Measurements from ENCODE around the gene LTA.
A peak's percentile ranks its signal among the peaks of the same experiment; 100 is the strongest.

The LTA gene

DNA sequence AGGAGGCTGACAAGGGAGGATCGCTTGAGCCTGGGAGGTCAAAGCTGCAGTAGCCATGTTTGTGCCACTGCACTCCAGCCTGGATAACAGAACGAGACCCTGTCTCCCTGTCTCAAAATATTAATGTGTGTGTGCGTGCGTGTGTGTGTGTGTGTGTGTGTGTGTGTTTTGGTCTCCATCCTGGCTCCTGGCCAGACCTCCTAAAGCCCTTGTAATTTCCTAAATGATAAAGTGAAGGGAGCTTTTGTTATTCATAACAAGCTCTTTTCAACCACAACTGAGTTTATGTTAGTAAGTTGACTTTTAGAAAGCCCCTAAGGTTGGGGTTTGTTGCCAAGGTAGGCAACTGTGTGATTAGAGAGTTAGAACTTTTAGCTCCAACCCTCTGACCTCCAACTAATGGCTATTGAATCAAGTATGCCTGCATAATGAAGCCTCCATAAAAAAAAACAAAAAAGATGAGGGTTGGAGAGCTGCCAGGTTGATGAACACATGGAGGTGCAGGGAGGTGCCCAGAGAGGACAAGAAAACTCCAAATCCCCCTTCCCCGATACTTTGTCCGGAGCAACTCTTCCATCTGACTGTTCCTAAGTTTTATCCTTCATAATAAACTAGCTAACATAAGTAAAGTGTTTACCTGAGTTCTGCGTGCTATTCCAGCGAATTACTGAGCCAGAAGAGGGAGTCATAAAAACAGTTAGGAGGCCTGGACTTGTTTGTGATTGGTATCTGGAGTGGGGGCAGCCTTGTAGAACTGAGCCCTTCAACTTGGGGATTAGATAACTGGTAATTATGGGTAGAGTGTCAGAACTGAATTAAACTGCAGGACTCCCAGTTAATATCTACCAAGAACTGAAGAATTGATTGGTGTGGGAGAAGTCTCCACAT is 37.7 kb downstream of the LTA start:
- H3K4me3 ChIP-seq (replicated peaks; ENCODE audit: low read depth, low read length): no peak overlapping the region
- DNase-seq (ENCODE audit: low read depth): peak; percentile 39
- TF ChIP-seq, protein P1, sequence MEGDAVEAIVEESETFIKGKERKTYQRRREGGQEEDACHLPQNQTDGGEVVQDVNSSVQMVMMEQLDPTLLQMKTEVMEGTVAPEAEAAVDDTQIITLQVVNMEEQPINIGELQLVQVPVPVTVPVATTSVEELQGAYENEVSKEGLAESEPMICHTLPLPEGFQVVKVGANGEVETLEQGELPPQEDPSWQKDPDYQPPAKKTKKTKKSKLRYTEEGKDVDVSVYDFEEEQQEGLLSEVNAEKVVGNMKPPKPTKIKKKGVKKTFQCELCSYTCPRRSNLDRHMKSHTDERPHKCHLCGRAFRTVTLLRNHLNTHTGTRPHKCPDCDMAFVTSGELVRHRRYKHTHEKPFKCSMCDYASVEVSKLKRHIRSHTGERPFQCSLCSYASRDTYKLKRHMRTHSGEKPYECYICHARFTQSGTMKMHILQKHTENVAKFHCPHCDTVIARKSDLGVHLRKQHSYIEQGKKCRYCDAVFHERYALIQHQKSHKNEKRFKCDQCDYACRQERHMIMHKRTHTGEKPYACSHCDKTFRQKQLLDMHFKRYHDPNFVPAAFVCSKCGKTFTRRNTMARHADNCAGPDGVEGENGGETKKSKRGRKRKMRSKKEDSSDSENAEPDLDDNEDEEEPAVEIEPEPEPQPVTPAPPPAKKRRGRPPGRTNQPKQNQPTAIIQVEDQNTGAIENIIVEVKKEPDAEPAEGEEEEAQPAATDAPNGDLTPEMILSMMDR (IDR thresholded peaks at IDR 0.05; ENCODE audit: low read length, missing control alignments): no peak

DNA sequence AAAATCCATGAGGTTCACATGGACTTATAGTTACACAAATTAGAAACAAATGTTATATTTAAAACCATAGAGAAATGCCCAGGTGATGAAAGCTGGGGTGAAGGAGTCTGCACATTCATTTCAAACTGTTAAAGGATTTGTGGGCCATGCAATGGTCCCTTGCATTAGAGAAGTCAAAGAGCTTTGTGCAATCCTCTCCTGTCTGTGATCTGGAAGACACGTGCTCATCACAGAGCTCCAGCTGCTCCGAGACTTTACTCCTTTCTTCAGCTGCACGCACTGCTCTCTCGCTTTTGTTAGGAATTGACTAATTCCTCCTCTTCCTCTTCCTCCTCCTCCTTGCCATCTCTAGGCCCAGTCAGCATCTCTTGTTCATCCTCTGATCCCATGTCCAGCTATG is 38.9 kb downstream of the LTA start:
- TF ChIP-seq, protein P1 (IDR thresholded peaks at IDR 0.05; ENCODE audit: low read length, missing control alignments): no peak
- DNase-seq (ENCODE audit: low read depth): no peak
- no peak overlapping the region for H3K4me3 ChIP-seq (replicated peaks; ENCODE audit: low read depth, low read length)

DNA sequence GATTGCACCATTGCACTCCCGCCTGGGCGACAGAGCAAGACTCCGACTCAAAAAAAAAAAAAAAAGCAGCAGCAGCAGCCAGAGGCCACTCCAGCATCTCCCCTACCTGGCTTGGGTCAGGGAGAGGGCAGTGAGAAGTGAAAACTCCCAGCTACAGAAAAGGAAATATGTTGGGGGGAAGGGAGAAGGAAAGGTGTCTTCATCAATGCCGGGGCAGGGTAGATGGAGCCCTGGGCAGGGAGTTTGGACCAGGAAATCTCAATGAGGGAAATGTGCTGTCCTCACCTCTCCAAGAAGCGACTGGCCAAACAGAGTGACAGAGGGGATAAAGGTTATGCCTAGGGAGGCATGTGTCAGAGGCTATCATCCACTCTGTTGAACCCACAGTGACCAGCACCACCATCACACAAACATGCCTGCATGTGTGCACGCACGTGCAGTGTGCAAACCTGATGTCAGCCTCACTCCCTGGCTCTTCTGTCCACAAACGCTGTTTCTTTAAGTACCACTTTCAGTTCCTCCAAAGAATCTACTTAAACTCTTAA is 42.1 kb downstream of the LTA start:
- no peak overlapping the region for H3K4me3 ChIP-seq (replicated peaks; ENCODE audit: low read depth, low read length)
- no peak for DNase-seq (ENCODE audit: low read depth)
- TF ChIP-seq, protein P1 (IDR thresholded peaks at IDR 0.05; ENCODE audit: low read length, missing control alignments): no peak

DNA sequence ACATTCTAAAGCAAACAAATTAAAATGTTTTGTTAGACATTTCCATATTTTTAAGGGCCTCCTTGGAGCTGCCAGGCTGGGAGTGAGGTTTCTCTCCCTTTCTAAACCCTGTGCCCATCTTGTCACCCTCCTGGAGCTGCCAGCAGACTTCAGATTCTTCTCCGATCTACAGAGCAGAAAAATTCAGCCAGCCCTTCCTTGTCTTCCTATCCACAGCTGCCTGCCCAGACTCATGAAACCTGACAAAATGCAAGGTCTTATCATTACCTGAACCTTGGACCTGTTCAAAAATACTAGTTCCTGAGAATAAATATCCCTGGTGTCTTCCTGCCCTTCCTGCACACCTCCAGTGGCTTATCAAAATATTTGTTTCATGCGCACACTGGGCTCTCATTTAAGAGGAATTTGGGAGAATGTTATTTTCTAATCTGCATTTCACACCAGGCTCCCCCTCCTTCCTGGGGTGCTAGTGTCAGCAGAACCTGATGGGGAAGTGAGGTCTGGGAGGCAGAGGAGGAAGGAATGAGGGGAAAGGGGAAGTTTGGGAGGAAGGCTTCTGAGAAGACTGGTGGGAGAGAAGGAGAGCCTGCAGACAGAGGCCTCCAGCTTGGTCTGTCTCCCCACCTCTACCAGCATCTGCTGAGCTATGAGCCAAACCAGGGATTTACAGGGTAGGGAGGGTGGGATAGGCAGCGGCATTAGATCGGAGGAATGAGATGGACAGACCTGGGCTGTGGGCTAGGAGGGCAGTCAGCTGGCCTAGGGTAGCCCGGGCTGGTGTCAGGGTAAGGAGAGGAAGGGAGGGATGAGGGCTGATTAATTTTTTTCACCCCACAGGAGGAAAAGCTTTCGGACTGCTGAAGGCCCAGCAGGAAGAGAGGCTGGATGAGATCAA is 42.8 kb downstream of the LTA start, which contains the start of gene AIF1:
AIF1 (plus strand) TSS at position 551 of the 895 bp plus-strand sequence; CDS start at position 647, 96 bp downstream.
- no peak within 1 kb of the TSS for H3K4me3 ChIP-seq (replicated peaks; ENCODE audit: low read depth, low read length)
- DNase-seq (ENCODE audit: low read depth): no peak
- TF ChIP-seq, protein P1 (IDR thresholded peaks at IDR 0.05; ENCODE audit: low read length, missing control alignments): no peak

DNA sequence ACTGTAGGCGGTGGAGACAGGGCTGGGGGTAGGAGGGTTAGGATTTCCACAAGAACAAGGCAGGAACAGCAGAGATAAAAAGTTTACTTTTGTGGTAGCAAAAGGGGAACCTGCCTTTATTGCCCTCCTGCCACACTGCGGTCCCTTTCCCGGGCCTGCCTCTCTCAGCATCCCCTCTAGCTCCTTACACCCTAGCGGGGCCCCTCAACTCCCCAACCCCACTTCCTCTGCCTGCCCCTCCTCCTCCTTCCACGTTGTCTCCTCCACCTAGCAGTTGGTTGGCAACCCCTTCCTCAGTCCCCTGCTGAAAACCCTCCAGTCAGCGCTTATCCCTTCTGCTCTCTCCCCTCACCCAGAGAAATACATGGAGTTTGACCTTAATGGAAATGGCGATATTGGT is 43.7 kb downstream of the LTA start:
- TF ChIP-seq, protein P1 (IDR thresholded peaks at IDR 0.05; ENCODE audit: low read length, missing control alignments): no peak
- DNase-seq (ENCODE audit: low read depth): no peak
- no peak overlapping the region for H3K4me3 ChIP-seq (replicated peaks; ENCODE audit: low read depth, low read length)

DNA sequence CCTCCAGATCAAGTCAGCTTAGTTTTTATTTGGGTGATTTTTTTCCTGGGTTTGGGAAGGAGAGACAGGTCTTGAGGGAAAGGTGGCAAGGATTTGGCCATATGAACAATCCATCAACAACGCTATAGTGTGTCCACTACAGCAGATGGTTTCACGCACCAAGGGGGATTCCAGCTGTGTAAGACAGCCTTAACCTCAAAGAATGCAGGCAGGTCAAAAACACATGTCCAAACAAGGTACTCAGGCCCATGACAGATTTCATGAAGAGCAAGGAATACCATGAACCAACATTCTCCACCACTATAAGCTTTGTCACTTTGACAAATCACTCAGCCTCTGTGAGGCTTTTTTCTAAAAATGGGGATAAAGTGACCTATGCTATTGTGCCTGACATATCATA is 44.9 kb downstream of the LTA start:
- no peak for DNase-seq (ENCODE audit: low read depth)
- H3K4me3 ChIP-seq (replicated peaks; ENCODE audit: low read depth, low read length): no peak overlapping the region
- TF ChIP-seq, protein P1 (IDR thresholded peaks at IDR 0.05; ENCODE audit: low read length, missing control alignments): no peak
